Measurements from ENCODE around the gene HNRNPF.

The HNRNPF gene

GRCh38 chr10:43391496-43391895 lies 17.5 kb downstream of the HNRNPF start:
- TF ChIP-seq TOX (CRISPR knock-in tag; IDR thresholded peaks at IDR 0.05; ENCODE audit: borderline replicate concordance) (no peak), ZNF70 (CRISPR knock-in tag; IDR thresholded peaks at IDR 0.05) (no peak), GLIS3 (CRISPR knock-in tag; IDR thresholded peaks at IDR 0.05) (no peak), CREB5 (CRISPR knock-in tag; IDR thresholded peaks at IDR 0.05; ENCODE audit: low read depth) (no peak), ZNF565 (CRISPR knock-in tag; conservative IDR thresholded peaks at IDR 0.05; ENCODE audit: low read depth) (no peak), PATZ1 (CRISPR knock-in tag; IDR thresholded peaks at IDR 0.05; ENCODE audit: borderline replicate concordance) (no peak)
- ATAC-seq, result no peak

GRCh38 chr10:43390759-43391158 lies 18.2 kb downstream of the HNRNPF start:
- peak; percentile 84 for ATAC-seq
- TF ChIP-seq ZFP30 (CRISPR knock-in tag; IDR thresholded peaks at IDR 0.05) (no peak), ZNF70 (CRISPR knock-in tag; IDR thresholded peaks at IDR 0.05) (no peak), PATZ1 (CRISPR knock-in tag; IDR thresholded peaks at IDR 0.05; ENCODE audit: borderline replicate concordance) (no peak), TOX (CRISPR knock-in tag; IDR thresholded peaks at IDR 0.05; ENCODE audit: borderline replicate concordance) (no peak), ARNTL (CRISPR knock-in tag; IDR thresholded peaks at IDR 0.05; ENCODE audit: borderline replicate concordance, low read depth) (no peak), ESRRG (CRISPR knock-in tag; IDR thresholded peaks at IDR 0.05) (no peak), ZFP3 (CRISPR knock-in tag; IDR thresholded peaks at IDR 0.05) (no peak), ZNF565 (CRISPR knock-in tag; conservative IDR thresholded peaks at IDR 0.05; ENCODE audit: low read depth) (no peak), RARB (CRISPR knock-in tag; IDR thresholded peaks at IDR 0.05) (no peak), CSRNP3 (CRISPR knock-in tag; IDR thresholded peaks at IDR 0.05) (no peak), CREB5 (CRISPR knock-in tag; IDR thresholded peaks at IDR 0.05; ENCODE audit: low read depth) (no peak), SNAI2 (CRISPR knock-in tag; IDR thresholded peaks at IDR 0.05) (no peak), OSR1 (CRISPR knock-in tag; IDR thresholded peaks at IDR 0.05) (no peak), ZNF8 (CRISPR knock-in tag; IDR thresholded peaks at IDR 0.05) (no peak), PPARA (CRISPR knock-in tag; IDR thresholded peaks at IDR 0.05; ENCODE audit: borderline replicate concordance) (no peak)

GRCh38 chr10:43390333-43390732 lies 18.7 kb downstream of the HNRNPF start:
- TF ChIP-seq ZFP3 (CRISPR knock-in tag; IDR thresholded peaks at IDR 0.05) (no peak), POU6F1 (CRISPR knock-in tag; IDR thresholded peaks at IDR 0.05; ENCODE audit: borderline replicate concordance, low read depth) (no peak), OSR1 (CRISPR knock-in tag; IDR thresholded peaks at IDR 0.05) (no peak), CSDC2 (CRISPR knock-in tag; IDR thresholded peaks at IDR 0.05) (no peak), ARNTL (CRISPR knock-in tag; IDR thresholded peaks at IDR 0.05; ENCODE audit: borderline replicate concordance, low read depth) (no peak), PPARA (CRISPR knock-in tag; IDR thresholded peaks at IDR 0.05; ENCODE audit: borderline replicate concordance) (no peak), ISL1 (CRISPR knock-in tag; IDR thresholded peaks at IDR 0.05) (no peak), GLIS3 (CRISPR knock-in tag; IDR thresholded peaks at IDR 0.05) (no peak), ESRRG (CRISPR knock-in tag; IDR thresholded peaks at IDR 0.05) (no peak), CSRNP3 (CRISPR knock-in tag; IDR thresholded peaks at IDR 0.05) (no peak), CREB5 (CRISPR knock-in tag; IDR thresholded peaks at IDR 0.05; ENCODE audit: low read depth) (no peak), TOX (CRISPR knock-in tag; IDR thresholded peaks at IDR 0.05; ENCODE audit: borderline replicate concordance) (no peak)

More at GRCh38 chr10:43390333-43390732, 18.7 kb downstream of the HNRNPF start:
- ATAC-seq, result no peak
